Liver (tissue), 3 donors: ENCODE measurements around the gene SCEL.

Source experiments
- EGR1 ChIP-seq, 2 donors: IDR thresholded peaks; 2 replicates each; pipeline ENCODE4 v1.6.1; 2016 to 2018; ENCODE audit warnings: antibody characterized with exemption in 2 of 2, low read depth in 2 of 2
- FOXA1 ChIP-seq: IDR thresholded peaks from 2 replicates; pipeline ENCODE4 v1.6.1; 2016; ENCODE audit warnings: antibody characterized with exemption
- YY1 ChIP-seq: IDR thresholded peaks from 2 replicates; pipeline ENCODE4 v1.6.1; 2016; ENCODE audit warnings: antibody characterized with exemption, mild to moderate bottlenecking
- TF ChIP-seq, protein P1 (sequence below): fragments of 150-350 bp; IDR thresholded peaks from 2 replicates; pipeline ENCODE4 v1.5.1; 2017; ENCODE audit warnings: improper control_type of control experiment, low read depth, low read length; ENCODE audit not compliant: missing input control
- TF ChIP-seq, protein P2 (sequence below): IDR thresholded peaks from 2 replicates; pipeline ENCODE4 v1.6.1; 2016; ENCODE audit warnings: antibody characterized with exemption
- TF ChIP-seq, protein P3 (sequence below): IDR thresholded peaks from 2 replicates; pipeline ENCODE4 v1.6.1; 2016; ENCODE audit warnings: antibody characterized with exemption, mild to moderate bottlenecking
- donor health status: healthy.
- donor health status: healthy.

DNA sequence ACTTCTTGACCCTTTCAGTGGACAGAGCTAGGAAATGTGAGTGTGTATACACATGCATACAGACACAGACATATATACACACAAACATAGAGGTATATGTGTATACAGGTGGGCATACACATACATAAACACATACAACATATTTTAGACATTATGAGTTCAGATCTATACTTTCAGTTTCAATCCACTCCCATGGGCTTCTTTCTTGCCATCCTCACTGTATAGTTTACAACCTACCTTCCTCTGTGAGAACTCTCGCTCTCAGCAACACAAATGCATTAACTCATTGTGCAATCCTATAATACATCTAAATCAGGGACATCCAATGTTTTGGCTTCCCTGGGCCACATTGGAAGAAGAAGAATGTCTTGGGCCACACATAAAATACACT lies 21.2 kb upstream of the SCEL start:
- TF ChIP-seq FOXA1 (no peak), EGR1 (IDR thresholded peaks at IDR 0.05; ENCODE audit: low read depth in 2 of 2) (no peak), YY1 (no peak)
- TF ChIP-seq, protein P1, sequence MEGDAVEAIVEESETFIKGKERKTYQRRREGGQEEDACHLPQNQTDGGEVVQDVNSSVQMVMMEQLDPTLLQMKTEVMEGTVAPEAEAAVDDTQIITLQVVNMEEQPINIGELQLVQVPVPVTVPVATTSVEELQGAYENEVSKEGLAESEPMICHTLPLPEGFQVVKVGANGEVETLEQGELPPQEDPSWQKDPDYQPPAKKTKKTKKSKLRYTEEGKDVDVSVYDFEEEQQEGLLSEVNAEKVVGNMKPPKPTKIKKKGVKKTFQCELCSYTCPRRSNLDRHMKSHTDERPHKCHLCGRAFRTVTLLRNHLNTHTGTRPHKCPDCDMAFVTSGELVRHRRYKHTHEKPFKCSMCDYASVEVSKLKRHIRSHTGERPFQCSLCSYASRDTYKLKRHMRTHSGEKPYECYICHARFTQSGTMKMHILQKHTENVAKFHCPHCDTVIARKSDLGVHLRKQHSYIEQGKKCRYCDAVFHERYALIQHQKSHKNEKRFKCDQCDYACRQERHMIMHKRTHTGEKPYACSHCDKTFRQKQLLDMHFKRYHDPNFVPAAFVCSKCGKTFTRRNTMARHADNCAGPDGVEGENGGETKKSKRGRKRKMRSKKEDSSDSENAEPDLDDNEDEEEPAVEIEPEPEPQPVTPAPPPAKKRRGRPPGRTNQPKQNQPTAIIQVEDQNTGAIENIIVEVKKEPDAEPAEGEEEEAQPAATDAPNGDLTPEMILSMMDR = no peak
- TF ChIP-seq, protein P2, sequence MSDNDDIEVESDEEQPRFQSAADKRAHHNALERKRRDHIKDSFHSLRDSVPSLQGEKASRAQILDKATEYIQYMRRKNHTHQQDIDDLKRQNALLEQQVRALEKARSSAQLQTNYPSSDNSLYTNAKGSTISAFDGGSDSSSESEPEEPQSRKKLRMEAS = no peak
- TF ChIP-seq, protein P3, sequence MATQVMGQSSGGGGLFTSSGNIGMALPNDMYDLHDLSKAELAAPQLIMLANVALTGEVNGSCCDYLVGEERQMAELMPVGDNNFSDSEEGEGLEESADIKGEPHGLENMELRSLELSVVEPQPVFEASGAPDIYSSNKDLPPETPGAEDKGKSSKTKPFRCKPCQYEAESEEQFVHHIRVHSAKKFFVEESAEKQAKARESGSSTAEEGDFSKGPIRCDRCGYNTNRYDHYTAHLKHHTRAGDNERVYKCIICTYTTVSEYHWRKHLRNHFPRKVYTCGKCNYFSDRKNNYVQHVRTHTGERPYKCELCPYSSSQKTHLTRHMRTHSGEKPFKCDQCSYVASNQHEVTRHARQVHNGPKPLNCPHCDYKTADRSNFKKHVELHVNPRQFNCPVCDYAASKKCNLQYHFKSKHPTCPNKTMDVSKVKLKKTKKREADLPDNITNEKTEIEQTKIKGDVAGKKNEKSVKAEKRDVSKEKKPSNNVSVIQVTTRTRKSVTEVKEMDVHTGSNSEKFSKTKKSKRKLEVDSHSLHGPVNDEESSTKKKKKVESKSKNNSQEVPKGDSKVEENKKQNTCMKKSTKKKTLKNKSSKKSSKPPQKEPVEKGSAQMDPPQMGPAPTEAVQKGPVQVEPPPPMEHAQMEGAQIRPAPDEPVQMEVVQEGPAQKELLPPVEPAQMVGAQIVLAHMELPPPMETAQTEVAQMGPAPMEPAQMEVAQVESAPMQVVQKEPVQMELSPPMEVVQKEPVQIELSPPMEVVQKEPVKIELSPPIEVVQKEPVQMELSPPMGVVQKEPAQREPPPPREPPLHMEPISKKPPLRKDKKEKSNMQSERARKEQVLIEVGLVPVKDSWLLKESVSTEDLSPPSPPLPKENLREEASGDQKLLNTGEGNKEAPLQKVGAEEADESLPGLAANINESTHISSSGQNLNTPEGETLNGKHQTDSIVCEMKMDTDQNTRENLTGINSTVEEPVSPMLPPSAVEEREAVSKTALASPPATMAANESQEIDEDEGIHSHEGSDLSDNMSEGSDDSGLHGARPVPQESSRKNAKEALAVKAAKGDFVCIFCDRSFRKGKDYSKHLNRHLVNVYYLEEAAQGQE = no peak
